Measurements from ENCODE around the gene KPNB1.
"Not testable (repeated sequence)": the region's sequence is repeated elsewhere in the genome, so short reads cannot be mapped to it uniquely, and the experiment has no call there.

Gene KPNB1

DNA sequence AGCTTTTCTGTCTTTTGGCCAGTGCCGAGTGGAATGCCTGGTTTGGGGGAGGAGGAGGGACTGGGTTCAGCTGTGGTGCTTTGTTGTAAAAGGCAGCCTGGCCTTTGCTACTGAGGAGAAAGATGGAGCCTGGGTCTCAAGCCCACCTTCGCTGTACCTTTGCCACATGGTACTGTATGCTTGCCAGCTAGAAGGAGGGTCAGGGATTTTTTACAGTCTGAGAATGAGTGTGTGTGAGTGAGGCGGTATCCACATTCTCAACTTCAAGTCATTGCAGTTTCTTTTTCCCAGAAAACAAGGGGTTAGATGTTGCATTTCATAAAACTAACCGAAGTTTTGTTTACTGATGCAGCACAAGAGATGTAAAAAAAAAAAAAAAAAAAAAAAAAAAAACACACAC lies 33.0 kb downstream of the KPNB1 start:
- DNase-seq = not testable (repeated sequence)

- no peak for DNase-seq
These were observed 34.3 kb downstream of the KPNB1 start for GRCh38 chr17:47684025-47684424.

- no peak for DNase-seq
These were observed 34.9 kb downstream of the KPNB1 start for GRCh38 chr17:47684535-47685193.

- DNase-seq = no peak
These were observed 36.0 kb downstream of the KPNB1 start for GRCh38 chr17:47685556-47686275.

DNA sequence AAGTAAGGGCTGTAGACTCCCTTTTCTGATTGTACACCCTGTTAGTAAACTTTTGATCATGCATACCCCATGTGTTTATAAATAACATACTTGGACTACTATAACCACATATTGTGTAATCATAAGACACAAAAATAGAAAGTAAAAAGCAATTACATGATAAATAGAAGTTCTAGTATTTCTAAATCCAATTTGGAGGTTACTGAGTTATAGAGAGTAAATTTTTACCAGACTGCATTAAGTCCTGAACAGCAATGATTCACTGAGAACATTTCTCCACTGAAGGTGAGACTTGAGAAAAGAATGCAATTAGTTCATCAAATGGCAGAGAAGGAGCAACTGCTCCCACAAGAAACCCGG lies 36.5 kb downstream of the KPNB1 start:
- no peak for DNase-seq

DNA sequence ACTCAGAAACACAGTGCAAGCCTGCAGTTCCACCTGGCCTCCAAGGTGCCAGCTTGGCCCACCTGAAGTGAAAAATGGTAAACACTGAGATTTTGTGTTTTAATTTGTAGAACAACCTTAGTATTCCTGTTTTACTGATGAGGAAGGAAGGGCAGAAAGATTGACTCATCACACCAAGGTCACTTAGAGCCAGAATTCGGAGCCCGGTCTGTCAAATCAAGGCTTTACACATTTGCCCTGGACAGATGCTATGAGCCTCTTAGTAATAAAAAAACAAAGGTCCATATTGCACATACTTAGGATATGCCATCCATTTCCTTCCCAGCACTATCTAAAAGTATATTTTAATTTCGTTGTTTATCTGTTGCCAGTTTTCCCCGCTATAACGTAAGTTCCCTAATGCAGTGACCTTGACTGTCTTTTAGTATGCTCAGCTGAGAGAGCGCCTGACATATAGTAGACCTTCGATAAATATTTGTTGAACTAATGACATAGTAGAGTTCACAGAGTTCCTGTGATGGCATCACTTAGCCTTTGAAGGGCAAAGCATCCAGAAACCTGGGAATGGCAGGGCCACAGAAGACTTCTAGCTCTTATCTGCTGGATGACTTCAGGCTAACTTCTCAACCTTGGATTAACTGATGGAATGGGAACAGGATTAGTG lies 37.1 kb downstream of the KPNB1 start:
- DNase-seq = no peak

DNA sequence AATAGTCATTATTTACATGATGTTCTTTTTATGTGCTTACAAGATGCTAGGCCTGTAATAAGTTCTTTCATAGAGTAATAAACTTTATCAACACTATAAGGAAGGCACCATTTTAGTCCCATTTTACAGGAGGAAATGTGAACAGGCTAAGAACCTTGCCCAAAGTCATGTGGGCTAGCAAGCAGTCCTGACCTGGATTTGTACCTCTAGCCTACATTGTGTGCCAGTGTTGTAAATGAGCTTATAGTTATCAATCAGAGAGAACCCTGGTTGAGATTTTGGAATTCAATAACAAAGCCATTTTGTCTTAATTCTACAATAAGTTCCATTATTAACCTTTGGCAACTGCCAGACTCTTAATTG lies 37.6 kb downstream of the KPNB1 start:
- no peak for DNase-seq

DNA sequence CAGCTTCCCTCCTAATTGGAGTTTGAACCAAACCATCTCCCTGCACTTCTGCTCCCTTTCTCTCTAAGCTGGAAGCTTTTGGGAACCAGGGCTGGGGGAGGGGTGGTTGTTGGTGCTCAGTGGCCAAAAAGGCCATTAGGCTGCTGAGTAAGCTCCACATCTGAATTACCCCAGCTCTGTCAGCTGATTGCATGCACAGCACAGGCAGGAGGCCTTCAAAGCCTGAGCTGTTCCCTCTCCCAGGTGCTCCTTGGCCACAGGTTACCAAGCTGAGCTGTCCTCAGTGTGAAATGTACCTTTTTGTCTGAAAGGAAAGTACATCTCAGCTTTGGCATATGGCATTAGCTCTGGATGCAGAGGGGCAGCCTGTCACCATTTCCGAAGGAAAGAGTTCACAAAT lies 38.0 kb downstream of the KPNB1 start:
- no peak for DNase-seq

- no peak for DNase-seq
These were observed 40.4 kb downstream of the KPNB1 start for GRCh38 chr17:47690121-47690520.

GRCh38 chr17:47692137-47692894 lies 42.6 kb downstream of the KPNB1 start:
- no peak for DNase-seq

DNA sequence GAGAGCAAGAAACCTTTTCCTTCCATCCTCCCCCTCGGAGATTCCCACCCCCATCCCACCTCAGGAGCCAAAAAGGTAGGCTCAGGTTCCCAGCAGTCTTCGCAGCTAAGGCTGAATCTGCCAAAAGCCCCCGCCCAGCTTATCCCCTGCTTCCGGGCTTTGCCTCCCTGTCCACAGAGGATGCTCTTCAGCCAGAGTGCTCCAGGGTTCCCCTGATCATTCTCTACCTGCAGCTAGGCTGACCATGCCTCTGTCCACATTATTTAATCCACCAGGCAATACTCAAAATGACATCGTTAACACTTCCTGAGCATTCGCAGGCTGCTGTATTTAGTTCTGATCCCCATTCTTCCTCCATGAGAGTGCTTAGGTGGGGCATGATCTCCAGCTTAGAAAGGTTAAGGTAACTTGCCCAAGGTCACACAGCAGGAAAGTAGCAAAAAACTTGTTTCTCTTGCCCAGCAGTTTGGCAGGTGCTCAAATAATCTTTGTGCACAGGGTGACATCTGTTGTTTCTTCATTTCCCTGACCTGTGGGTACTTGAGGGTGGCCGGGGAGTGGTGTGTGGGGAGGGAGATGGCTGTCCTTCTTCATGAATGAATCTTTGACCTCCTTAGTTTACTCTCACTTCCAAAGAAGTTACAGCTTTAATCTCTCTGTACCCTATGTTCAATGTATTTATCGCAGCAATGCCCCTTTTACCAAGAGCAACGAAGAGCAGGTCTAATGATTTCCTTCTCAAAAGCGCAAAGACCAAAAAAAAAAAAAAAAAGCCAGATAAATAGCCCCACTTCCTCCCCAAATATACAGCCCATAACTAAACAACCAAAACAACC lies 43.4 kb downstream of the KPNB1 start:
- no peak for DNase-seq

- DNase-seq = no peak
These were observed 44.2 kb downstream of the KPNB1 start, which contains the start of gene TBKBP1 for GRCh38 chr17:47693731-47694580. TBKBP1 (plus strand) TSS chr17:47694161; CDS start chr17:47696113, 1,952 bp downstream.

DNA sequence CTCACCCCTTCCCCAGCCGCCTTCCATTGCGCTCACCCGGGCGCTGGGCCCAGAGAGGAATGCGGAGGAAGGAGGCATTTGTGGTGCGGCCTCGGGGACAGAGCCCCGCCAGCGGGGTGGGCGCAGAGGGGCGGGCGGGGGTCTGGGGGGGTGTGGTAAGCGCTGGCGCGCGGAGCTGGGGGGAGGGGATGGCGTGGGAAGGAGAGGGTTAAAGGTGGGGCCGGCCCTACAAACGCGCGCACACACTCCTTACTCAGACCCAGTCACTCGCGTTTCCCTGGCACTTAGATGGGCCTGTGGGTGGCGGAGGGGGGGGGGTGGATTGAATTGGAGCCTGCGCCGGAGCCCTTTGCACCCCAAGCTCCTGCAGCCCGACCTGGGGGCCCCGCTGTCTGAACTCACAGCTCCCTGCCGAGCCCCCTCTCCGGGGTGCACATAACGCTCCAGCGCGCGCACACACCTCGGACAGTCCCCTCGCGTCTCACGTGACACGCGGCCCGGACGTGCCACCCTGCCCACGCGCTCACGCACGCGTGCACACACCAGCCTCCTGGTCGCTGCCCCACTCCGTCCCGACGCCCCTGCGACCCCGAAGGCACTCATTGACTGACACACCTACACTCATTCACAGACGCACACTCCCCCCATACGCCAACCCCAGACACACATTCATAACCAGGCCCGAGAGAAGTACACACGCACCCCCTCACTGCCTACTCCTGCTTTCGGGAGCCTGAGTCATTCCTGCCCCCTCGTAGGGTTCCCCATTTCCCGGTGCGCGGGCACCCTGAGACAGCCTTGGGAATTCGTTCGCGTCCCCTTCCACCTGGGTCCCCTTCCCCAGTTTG lies 45.1 kb downstream of the KPNB1 start:
- no peak for DNase-seq

- DNase-seq = no peak
These were observed 46.0 kb downstream of the KPNB1 start for GRCh38 chr17:47695429-47696376.

GRCh38 chr17:47696717-47697642 lies 47.3 kb downstream of the KPNB1 start:
- no peak for DNase-seq

- DNase-seq = no peak
These were observed 48.4 kb downstream of the KPNB1 start for GRCh38 chr17:47697906-47698711.

Measured in NCI-H446 treated with DMSO at 0.1 percent for 48 hours (cell line).